HL-60 (cell line): ENCODE measurements around the gene NEU3.
"Not testable (repeated sequence)": the region's sequence is repeated elsewhere in the genome, so short reads cannot be mapped to it uniquely, and the experiment has no call there.

Experiments
- DNase-seq, 2 experiments: peaks; one replicate each; pipeline ENCODE4 v3.0.0-alpha.2; 2010 to 2020; ENCODE audit warnings: low read depth in 1 of 2, low spot score in 1 of 2
- H3K27ac ChIP-seq: fragments of 250-450 bp; sonication (Bioruptor Pico); replicated peaks from 2 replicates; pipeline ENCODE4 v1.5.1; 2020; ENCODE audit warnings: mild to moderate bottlenecking, moderate library complexity
- H3K27me3 ChIP-seq: fragments of 250-450 bp; sonication (Bioruptor Pico); 2 replicates; pipeline ENCODE4 v1.5.1; 2021; ENCODE audit warnings: mild to moderate bottlenecking, moderate library complexity; ENCODE audit not compliant: insufficient read depth, poor library complexity, severe bottlenecking
- H3K4me3 ChIP-seq: replicated peaks from 2 replicates; pipeline ENCODE4 v1.5.1; 2011; ENCODE audit warnings: mild to moderate bottlenecking, control low read depth, low read length; ENCODE audit not compliant: insufficient read depth
- CTCF ChIP-seq: IDR thresholded peaks from one replicate; pipeline ENCODE4 v1.5.1; 2011; ENCODE audit warnings: low read length, control low read depth, inconsistent platforms; ENCODE audit not compliant: insufficient read depth
- GABPA ChIP-seq: IDR thresholded peaks from 2 replicates; pipeline ENCODE4 v1.6.1; 2012; ENCODE audit warnings: low read depth
- POLR2AphosphoS5 ChIP-seq: IDR thresholded peaks from 2 replicates; pipeline ENCODE4 v1.6.1; 2012; ENCODE audit warnings: low read depth
- REST ChIP-seq: IDR thresholded peaks from 2 replicates; pipeline ENCODE4 v1.6.1; 2012; ENCODE audit warnings: low read depth; ENCODE audit not compliant: insufficient replicate concordance
- SPI1 ChIP-seq: IDR thresholded peaks from 2 replicates; pipeline ENCODE4 v1.6.1; 2012; ENCODE audit warnings: low read depth, mild to moderate bottlenecking, borderline replicate concordance

NEU3 gene

GRCh38 chr11:75035911-75036565 is 47.3 kb downstream of the NEU3 start:
- TF ChIP-seq POLR2AphosphoS5 (no peak), REST (no peak), GABPA (no peak), CTCF (no peak), SPI1 (no peak)
- H3K4me3 ChIP-seq = no peak overlapping the region
- DNase-seq = peak; percentile 17 to 26
- no peaks in the 10 kb centered on the region for H3K27me3 ChIP-seq
- H3K27ac ChIP-seq = no peak overlapping the region

- H3K4me3 ChIP-seq = no peak overlapping the region
- no peak for DNase-seq
- no peak overlapping the region for H3K27ac ChIP-seq
- no peaks in the 10 kb centered on the region for H3K27me3 ChIP-seq
- no peak for TF ChIP-seq GABPA
- no peak for TF ChIP-seq POLR2AphosphoS5
- TF ChIP-seq REST = no peak
Measured at GRCh38 chr11:75040167-75040770, 51.5 kb downstream of the NEU3 start.

GRCh38 chr11:75041263-75041662 is 52.5 kb downstream of the NEU3 start:
- Histone ChIP-seq H3K27me3 (no peaks in the 10 kb centered on the region), H3K4me3 (no peak overlapping the region), H3K27ac (no peak overlapping the region)
- no peak for TF ChIP-seq SPI1
- no peak for TF ChIP-seq GABPA
- TF ChIP-seq POLR2AphosphoS5 = no peak
- TF ChIP-seq REST = no peak
- TF ChIP-seq CTCF = no peak
- DNase-seq = no peak

- H3K27ac ChIP-seq, DNase-seq, H3K4me3 ChIP-seq, H3K27me3 ChIP-seq: not testable (repeated sequence)
Measured at GRCh38 chr11:75041821-75042220, 53.1 kb downstream of the NEU3 start.

- DNase-seq, H3K27ac ChIP-seq, H3K4me3 ChIP-seq, H3K27me3 ChIP-seq: not testable (repeated sequence)
Measured at GRCh38 chr11:75044381-75045170, 55.8 kb downstream of the NEU3 start.

GRCh38 chr11:75046668-75047067 is 57.9 kb downstream of the NEU3 start:
- not testable (repeated sequence) for H3K27ac ChIP-seq, DNase-seq, H3K4me3 ChIP-seq, H3K27me3 ChIP-seq
